Eye (tissue), 1 donor: ENCODE data around the gene ILF3.

Experiments used
- DNase-seq: peaks from one replicate; pipeline ENCODE4 v3.0.0-alpha.2; 2015

Gene ILF3

GRCh38 chr19:10706990-10707389 lies 52.8 kb downstream of the ILF3 start:
- no peak for DNase-seq

- no peak for DNase-seq
Measured at GRCh38 chr19:10707440-10707839, 53.3 kb downstream of the ILF3 start.

DNA sequence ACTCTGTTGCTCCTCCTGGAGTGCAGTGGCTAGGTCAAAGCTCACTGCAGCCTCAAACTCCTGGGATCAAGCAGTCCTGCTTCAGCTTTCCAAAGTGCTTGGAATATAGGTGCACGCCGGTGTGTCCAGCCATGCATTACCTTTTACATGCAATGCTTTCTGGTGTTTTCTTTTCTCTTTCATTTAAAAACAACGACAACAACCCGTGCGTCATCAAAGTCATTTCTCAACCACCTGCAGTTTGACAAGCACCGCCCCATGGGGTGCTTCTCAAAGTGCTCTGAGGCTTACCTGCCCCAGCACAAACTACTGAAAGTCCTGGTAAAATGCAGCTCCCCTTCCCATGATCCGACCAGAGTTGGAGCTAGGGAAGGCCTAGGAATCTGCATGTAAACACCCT lies 54.1 kb downstream of the ILF3 start:
- DNase-seq, result no peak

- no peak for DNase-seq
Measured at GRCh38 chr19:10712045-10712444, 57.9 kb downstream of the ILF3 start.

DNA sequence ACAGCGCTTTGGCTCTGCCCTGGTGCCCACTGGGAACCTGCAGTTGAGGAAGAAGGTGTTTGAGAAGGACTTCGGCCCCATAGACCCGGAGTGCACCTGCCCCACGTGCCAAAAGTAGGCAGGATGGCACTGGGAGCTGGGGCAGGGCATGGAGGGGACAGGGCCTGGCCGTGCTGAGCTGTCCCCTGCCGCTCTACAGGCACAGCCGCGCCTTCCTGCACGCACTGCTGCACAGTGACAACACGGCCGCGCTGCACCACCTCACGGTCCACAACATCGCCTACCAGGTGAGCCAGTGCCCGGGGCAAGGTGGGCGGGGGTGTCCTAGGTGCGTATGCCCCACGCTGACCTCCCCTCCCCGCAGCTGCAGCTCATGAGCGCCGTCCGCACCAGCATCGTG lies 58.6 kb downstream of the ILF3 start:
- DNase-seq, result no peak

DNA sequence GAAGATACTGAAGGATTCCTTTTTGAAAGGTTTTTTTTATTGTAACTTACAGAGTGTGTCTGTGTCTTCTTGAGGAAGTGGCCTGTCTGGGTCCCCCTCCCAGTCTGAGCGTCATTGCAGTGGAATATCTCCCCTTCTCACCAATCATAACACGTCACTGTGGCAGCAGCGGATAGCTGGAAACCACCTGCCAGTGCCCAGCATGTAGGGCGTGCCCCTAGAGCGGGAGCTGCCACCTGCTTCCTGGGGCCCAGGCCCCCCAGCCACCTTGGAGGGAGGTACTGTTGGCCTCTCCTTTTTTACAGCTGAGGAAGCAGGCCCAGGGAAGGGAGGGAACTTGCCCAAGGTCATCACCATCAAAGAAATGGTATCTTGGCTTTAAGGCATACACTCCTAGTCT lies 59.2 kb downstream of the ILF3 start:
- DNase-seq, result no peak

DNA sequence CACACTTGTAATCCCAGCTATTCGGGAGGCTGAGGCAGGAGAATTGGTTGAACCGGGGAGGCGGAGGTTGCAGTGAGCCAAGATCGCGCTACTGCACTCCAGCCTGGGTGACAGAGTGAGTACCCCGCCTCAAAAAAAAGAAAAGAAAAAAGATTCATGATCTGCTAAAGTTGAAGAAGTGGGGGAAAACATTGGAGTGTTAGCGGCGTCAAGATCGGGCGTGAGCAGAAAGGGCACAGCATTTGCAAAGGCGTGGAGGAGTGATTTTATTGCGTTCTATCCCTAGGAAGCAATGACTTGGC lies 62.9 kb downstream of the ILF3 start:
- DNase-seq, result no peak

- DNase-seq, result peak; percentile 100
Measured at GRCh38 chr19:10717356-10718204, 63.4 kb downstream of the ILF3 start, which contains the start of gene DNM2. Gene DNM2, plus strand, starts transcription at chr19:10718079. Its CDS starts 164 bp downstream, at chr19:10718243.

- DNase-seq, result peak; percentile 39
Measured at GRCh38 chr19:10718205-10719196, 64.4 kb downstream of the ILF3 start.

- DNase-seq, result no peak
Measured at GRCh38 chr19:10719466-10719961, 65.4 kb downstream of the ILF3 start.

DNA sequence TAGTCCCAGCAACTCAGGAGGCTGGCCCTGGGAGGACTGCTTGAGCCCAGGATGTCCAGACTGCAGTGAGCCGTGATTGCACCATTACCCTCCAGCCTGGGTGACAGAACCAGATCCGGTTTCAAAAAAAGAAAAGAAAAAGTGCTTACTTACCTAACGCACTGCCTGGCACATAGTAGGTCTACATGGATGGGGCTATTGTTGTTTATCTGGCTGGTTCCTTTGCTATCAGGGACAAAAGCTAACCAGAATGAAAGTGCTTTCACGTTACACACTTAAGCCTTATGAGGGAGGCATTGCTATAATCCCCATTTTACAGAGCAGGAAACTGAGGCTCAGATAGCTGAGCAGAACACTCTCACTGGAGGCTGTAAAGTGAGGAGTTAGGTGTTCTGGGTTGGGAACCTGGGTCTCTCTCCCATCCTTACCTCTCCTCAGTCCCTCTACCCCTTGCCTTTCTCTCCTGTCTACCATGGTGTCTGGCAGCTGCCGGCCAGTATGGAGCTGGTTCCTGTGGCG lies 66.5 kb downstream of the ILF3 start:
- DNase-seq, result no peak

DNA sequence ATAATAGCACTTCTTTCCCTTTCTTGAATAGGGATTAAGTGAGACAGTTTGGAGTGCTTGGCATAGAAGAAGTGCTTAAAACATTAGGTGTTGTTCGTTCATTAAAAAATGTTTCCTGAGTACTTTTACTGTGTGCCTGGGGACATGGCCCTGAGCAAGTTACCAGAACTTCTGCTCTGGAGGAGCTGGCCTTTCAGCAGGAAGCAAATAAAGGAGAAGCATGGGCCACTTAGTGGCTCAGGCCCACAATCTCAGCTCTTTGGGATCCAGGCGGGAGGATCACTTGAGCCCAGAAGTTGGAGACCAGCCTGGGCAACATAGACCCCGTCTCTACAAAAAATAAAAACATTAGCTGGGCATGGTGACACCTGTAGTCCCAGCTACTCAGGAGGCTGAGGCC lies 69.4 kb downstream of the ILF3 start:
- no peak for DNase-seq

DNA sequence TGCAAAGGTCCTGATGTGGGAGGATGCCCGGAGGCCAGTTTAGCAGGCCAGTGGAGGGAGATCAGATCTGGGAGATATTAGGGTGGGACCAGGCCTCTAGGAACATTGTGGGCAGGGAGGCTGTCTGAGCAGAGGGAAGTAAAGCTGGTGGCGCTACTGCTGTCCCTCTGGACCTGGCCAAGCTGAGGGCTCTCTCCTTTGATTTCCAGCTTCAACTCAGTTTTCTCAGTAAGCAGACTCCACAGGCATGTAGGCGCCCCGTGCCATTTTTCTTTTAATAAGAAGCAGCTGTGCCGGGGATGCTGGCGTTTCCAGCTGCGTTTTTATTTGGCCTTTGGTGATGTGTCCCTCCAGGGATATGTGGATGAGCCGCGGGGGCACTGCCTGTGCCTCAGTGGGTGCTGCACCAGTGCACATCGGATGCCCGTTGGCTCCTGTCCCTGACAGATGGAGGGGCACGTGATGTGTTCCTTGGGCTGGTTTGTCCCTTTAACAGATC lies 70.5 kb downstream of the ILF3 start:
- no peak for DNase-seq

GRCh38 chr19:10725415-10725814 lies 71.3 kb downstream of the ILF3 start:
- no peak for DNase-seq

DNA sequence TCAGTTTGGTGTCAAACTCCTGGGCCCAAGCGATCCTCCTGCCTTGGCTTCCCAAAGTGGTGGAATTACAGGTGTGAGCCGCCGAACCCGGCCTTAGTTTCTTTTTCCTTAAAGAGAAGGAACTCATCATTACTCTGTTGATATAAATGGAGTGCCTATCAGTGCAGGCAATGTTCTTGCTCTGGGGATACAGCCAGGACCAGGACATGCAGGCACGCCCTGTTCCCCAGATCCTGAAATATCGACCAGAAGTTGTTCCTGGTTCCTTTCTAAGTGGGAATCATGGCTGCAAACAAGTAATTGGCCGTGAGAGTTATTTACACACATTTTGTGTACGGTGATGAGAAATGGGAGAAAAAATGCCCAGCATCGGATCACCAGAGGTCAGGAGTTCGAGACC lies 72.1 kb downstream of the ILF3 start:
- no peak for DNase-seq

- DNase-seq, result no peak
Measured at GRCh38 chr19:10727685-10728201, 73.6 kb downstream of the ILF3 start.

GRCh38 chr19:10729411-10729810 lies 75.3 kb downstream of the ILF3 start:
- no peak for DNase-seq

DNA sequence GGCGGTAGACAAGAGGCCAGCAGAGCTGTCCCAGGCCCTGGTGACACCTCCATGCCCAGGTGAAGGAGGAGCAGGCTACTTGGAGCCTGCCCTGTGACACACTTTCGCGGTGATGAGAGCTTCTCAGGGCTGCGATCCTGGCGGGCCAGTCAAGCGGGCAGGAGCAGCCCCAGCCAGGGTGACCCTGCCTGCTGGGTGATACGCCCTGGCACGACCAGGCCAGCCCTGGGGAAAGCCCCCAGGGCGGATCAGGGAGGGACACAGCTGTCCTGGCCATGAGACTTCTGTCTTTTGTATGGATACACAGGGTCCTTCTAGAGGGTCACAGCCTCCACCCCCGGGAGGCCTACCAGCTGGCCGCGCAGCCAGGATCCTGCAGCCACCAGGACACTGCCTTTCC lies 76.8 kb downstream of the ILF3 start:
- DNase-seq, result no peak

DNA sequence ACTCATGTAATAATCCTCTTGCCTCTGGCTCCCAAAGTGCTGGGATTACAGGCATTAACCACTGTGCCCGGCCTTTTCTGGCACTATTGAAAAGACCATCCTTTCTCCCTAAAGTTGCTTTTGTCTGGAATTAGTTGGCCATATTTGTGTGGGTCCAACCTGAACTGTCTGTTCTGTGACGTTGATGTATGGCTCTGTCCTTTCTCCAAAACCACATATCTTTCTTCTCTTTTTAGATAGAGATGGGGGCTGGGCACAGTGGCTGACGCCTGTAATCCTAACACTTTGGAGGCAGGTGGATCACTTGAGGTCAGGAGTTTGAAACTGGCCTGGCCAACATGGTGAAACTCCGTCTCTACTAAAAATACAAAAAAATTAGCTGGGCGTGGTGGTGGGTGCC lies 81.6 kb downstream of the ILF3 start:
- DNase-seq, result no peak

DNA sequence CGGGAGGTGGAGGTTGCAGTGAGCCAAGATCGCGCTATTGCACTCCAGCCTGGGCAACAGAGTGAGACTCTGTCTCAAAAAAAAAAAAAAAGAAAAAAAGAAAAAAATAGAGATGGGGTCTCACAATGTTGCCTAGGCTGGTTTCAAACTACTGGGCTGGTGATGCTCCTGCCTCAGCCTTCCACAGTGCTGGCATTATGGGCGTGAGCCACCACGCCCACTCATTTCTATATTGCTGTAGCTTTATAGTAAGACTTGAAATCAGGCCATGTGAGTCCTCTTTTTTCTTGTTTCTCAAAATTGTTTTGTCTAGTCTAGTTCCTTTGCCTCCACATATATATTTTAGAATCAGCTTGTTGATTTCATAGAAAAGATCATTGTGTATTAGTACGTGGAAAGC lies 82.0 kb downstream of the ILF3 start:
- DNase-seq, result no peak

DNA sequence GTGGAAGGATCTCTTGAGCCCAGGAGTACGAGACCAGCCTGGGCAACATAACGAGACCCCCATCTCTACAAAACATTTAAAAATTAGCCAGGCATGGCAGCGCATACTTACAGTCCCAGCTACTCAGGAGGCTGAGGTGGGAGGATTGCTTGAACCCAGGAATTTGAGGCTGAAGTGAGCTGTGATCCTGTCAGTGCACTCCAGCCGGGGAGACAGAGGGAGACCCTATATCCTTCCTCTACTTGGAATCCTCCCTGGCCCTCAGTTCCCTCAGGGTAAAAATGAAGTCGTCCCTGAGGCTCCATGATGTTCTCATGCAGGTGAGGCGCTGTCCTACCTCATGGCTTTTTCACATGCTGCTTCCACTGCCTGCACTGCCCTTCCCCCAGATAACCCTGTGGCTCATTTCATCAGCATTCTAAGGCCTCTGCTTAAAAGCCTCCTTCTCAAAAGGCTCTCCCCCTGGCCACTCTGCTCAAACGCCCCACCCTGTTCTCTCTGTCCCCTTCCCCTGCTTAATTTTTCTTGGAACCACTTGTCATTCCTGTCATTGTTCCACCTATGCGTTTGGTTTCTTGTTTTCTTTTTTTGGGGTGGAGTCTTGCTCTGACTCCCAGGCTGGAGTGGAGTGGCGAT lies 82.9 kb downstream of the ILF3 start:
- DNase-seq, result no peak

GRCh38 chr19:10737722-10738121 lies 83.6 kb downstream of the ILF3 start:
- no peak for DNase-seq

DNA sequence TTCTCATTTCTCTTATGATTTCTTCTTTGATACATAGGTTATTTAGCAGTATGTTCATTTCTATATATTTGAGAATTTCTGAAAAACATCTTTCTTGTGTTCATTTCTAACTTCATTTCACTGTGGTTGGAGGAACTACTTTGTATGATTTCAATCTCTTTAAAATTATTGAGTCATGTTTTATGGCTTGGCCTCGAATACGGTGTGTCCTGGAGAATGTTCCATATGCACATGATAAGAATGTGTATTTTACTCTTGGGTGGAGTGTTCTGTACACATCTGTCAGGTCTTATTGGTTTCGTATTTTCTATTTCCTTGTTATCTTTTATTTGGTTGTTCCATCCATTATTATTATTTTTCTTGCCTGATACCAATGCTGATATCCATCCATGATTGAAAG lies 86.7 kb downstream of the ILF3 start:
- DNase-seq, result no peak
